Upper lobe of left lung (tissue), 4 donors: ENCODE measurements around the gene PRRX1.

Source experiments
- POLR2A ChIP-seq, 4 donors: fragments of 450-650 bp; IDR thresholded peaks; one replicate each; pipeline ENCODE4 v1.5.1; 2016 to 2017; ENCODE audit warnings: antibody characterized with exemption in 4 of 4, mild to moderate bottlenecking in 2 of 4
- POLR2AphosphoS5 ChIP-seq, 2 donors: sonication (generic); formaldehyde crosslinking; IDR thresholded peaks; one replicate each; pipeline ENCODE4 v1.5.1; 2017; ENCODE audit warnings: antibody characterized with exemption in 2 of 2
- TF ChIP-seq, protein P1 (sequence below), 6 experiments: fragments of 450-650 bp in 4 of 6; fragments of 200-600 bp in 2 of 6; sonication (generic) in 2 of 6; IDR thresholded peaks; one replicate each; pipeline ENCODE4 v1.5.1; 2016 to 2019; ENCODE audit warnings: antibody characterized with exemption in 6 of 6

DNA sequence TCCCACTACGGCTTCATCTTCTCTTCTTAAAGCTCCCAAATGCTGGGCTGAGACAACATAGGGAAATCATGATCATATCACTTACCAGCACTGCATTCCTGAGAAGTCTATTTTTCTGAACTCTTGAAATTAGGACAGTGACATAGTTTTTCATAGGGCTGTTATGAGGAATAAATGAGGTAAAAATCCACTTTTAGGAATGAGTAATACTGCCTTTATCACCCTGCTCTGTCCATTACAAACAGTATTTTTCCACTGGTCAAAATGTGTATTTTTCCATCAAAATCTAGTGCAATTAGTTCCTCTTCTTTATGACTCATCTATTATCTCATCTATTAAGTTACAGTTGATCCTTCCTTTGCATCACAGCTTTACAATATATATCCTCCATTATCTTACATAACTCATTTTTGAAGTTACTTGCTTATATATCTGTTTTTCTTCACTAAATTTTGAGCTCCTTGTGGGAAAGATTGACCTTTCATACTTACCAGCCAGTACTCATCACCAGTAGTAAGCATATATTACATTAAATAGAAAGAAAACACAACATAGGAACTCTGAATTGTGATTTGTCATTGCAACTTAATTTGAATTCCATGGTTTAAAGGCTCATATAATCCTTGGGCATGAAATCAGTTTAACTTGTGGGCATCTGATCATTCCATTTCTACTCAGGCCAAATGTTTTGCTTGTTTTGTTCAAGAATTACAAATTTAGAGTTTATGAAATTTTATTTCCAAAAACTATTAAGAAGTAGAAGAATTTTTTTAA lies 37.1 kb downstream of the PRRX1 start:
- TF ChIP-seq, protein P1, sequence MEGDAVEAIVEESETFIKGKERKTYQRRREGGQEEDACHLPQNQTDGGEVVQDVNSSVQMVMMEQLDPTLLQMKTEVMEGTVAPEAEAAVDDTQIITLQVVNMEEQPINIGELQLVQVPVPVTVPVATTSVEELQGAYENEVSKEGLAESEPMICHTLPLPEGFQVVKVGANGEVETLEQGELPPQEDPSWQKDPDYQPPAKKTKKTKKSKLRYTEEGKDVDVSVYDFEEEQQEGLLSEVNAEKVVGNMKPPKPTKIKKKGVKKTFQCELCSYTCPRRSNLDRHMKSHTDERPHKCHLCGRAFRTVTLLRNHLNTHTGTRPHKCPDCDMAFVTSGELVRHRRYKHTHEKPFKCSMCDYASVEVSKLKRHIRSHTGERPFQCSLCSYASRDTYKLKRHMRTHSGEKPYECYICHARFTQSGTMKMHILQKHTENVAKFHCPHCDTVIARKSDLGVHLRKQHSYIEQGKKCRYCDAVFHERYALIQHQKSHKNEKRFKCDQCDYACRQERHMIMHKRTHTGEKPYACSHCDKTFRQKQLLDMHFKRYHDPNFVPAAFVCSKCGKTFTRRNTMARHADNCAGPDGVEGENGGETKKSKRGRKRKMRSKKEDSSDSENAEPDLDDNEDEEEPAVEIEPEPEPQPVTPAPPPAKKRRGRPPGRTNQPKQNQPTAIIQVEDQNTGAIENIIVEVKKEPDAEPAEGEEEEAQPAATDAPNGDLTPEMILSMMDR (IDR thresholded peaks at IDR 0.05), result no peak
- no peak for TF ChIP-seq POLR2A (IDR thresholded peaks at IDR 0.05)
- no peak for TF ChIP-seq POLR2AphosphoS5 (IDR thresholded peaks at IDR 0.05)
